WI38 (cell line): ENCODE data around the gene ZNF556.

Source experiments
- H3K4me3 ChIP-seq: 2 replicates; pipeline ENCODE4 v1.5.1; 2011; ENCODE audit warnings: low read depth, mild to moderate bottlenecking, control low read depth, low read length
- CTCF ChIP-seq: IDR thresholded peaks from 2 replicates; pipeline ENCODE4 v1.5.1; 2012; ENCODE audit warnings: low read depth, mild to moderate bottlenecking, control low read depth, low read length

Gene ZNF556

GRCh38 chr19:2867025-2867991, at the start of gene ZNF556:
Gene ZNF556, plus strand, starts transcription at chr19:2867335. Its CDS starts 87 bp downstream, at chr19:2867422.
- no peak within 1 kb of the TSS for H3K4me3 ChIP-seq
- TF ChIP-seq CTCF = no peak

DNA sequence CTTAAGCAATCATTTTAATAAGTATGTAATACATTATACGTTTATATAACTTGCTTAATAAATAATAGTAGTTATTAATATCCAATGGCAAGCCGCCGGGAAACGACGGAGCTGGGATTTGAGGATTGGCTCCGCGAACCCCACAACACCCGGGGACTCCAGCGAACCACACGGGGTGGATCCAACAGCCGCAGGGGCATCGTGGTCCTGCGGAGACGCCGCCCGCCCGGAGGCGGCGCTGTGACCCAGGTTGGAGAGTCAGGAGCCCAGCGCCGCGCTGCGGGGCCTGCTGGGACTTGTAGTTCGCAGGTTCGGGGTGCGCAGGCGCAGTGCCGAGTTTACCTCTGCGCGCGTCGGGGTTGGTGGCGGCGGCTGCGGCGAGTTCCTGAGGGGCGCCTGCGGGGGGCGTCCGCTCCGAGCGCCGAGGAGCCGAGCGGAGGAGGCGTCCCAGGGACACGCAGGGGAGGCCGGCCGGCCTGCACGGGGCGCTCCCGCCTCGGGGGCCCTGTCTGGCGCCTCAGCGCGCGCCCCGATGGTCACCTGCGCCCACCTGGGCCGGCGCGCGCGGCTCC, 47.5 kb upstream of the ZNF556 start, which contains the start of gene ZNF554:
TSS of gene ZNF554 (plus strand) at position 329 of the 572 bp plus-strand sequence. CDS start at position 533, 204 bp downstream.
- peak within 1 kb of the TSS; percentile 75 for H3K4me3 ChIP-seq
- TF ChIP-seq CTCF = peak; percentile 93

GRCh38 chr19:2820112-2820702, 46.9 kb upstream of the ZNF556 start:
- no peak for TF ChIP-seq CTCF
- peak overlapping the region; percentile 75 for H3K4me3 ChIP-seq

GRCh38 chr19:2822846-2823245, 44.3 kb upstream of the ZNF556 start:
- H3K4me3 ChIP-seq = no peak overlapping the region
- no peak for TF ChIP-seq CTCF

DNA sequence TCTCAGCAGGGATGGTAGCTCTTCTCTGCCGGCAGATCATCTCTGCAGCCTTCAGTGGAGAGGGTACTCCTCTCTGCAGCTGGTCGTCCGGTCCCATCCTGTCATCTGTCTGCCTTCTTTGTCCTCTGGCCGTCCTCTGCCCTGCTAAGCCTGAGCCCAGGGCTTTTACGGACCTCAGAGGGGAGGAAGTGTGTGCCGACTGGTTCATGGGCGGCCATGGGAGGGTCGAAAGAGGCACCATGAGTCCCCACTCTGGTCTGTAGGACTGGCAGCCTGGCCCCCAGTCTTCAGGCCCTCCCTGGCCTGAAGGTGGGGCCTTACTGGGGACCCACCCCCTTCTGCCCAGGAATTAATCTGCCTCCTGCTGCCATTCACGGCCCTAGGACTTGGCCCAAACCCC, 43.5 kb upstream of the ZNF556 start:
- no peak overlapping the region for H3K4me3 ChIP-seq
- TF ChIP-seq CTCF = no peak

- TF ChIP-seq CTCF = no peak
- no peak overlapping the region for H3K4me3 ChIP-seq
Measured at GRCh38 chr19:2824129-2824528, 43.0 kb upstream of the ZNF556 start.
